Measurements from ENCODE around the gene PCDH15. TPM values are rescaled to one million over a fixed set of nuclear protein-coding genes. Genes with fewer than 3 reads are reported as not detected.

Gene PCDH15
- total RNA-seq, 1 experiment from 2014 or later = not detected

DNA sequence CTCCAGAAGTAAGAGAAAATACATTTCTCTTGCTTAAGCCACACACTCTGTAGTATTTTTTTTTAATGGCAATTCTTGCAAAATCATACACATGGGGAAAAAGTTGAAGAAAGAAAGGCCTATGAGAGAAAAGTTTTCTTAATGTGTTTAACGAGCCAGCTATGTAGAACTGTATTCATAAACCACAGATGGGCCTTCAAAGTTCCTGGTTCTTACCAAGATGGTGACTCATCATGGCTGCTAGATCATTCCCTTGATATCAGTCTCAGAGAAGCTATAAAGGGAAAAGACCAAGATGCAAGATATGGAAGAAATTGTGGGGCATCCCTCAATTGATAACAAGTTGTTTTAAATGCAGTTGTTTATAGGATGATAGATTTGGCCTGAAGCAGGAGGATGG is 1035.7 kb downstream of the PCDH15 start:
- Mint-ChIP-seq H3K27ac (ENCODE audit: unreplicated experiment) (no peak overlapping the region), H3K27me3 (ENCODE audit: unreplicated experiment) (no peaks in the 10 kb centered on the region), H3K36me3 (ENCODE audit: insufficient read depth, unreplicated experiment) (no peaks in the 10 kb centered on the region), H3K9me3 (ENCODE audit: low read depth, unreplicated experiment) (peaks cover 5% of the 10 kb centered on the region), H3K4me3 (ENCODE audit: low read depth, unreplicated experiment) (no peak overlapping the region), H3K4me1 (ENCODE audit: low read depth, unreplicated experiment) (no peaks in the 10 kb centered on the region)
- intact Hi-C loops (cut with micrococcal nuclease; ENCODE audit: unreplicated experiment) = no loop called here
- no TSS peak for BruUV-seq (replicated peaks)
- CTCF ChIA-PET = no interaction called here
- TF ChIP-seq, protein P1, sequence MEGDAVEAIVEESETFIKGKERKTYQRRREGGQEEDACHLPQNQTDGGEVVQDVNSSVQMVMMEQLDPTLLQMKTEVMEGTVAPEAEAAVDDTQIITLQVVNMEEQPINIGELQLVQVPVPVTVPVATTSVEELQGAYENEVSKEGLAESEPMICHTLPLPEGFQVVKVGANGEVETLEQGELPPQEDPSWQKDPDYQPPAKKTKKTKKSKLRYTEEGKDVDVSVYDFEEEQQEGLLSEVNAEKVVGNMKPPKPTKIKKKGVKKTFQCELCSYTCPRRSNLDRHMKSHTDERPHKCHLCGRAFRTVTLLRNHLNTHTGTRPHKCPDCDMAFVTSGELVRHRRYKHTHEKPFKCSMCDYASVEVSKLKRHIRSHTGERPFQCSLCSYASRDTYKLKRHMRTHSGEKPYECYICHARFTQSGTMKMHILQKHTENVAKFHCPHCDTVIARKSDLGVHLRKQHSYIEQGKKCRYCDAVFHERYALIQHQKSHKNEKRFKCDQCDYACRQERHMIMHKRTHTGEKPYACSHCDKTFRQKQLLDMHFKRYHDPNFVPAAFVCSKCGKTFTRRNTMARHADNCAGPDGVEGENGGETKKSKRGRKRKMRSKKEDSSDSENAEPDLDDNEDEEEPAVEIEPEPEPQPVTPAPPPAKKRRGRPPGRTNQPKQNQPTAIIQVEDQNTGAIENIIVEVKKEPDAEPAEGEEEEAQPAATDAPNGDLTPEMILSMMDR (IDR thresholded peaks at IDR 0.05; ENCODE audit: unreplicated experiment) = no peak
- DNase-seq = no peak

DNA sequence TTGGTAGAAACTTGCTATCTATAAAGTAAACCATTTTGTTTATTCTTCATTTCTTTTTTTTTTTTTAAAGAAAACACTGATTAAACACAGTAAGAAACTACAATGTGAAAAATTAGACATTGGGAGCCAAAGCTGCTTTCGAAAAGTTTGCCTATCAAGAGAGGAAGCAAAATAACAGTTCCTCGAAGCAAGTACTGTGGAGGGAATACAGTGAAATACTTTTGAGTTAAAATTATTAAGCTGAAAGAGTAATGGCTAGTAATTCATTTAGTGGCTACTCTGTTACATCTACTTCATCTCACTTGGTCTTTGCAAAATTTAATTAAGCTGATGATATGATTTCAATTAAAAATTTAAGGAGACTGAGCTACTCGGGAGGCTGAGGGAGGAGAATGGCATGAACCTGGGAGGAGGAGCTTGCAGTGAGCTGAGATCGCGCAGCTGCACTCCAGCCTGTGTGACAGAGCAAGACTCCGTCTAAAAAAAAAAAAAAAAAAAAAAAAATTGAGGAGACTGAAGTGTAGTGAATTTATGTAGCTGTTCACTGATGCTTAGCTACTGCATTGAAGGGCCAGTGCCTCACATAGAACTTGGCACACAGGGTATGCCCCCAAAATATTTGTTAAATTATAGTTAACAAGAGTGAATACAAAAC is 1046.3 kb downstream of the PCDH15 start:
- no TSS peak for BruUV-seq (replicated peaks)

More for the DNA sequence above, 1046.3 kb downstream of the PCDH15 start:
- intact Hi-C loops (cut with micrococcal nuclease; ENCODE audit: unreplicated experiment) = no loop called here
- DNase-seq = peak; percentile 1
- no peaks in the 10 kb centered on the region for H3K9me3 Mint-ChIP-seq (ENCODE audit: low read depth, unreplicated experiment)
- TF ChIP-seq, protein P1 (IDR thresholded peaks at IDR 0.05; ENCODE audit: unreplicated experiment) = no peak
- CTCF ChIA-PET = interaction anchor here (0.6 kb wide), 3 partner anchors 357 to 750 kb away, joined by 3 to 13 read pairs (median 6); no protein-coding TSS in a partner anchor
- H3K4me1 Mint-ChIP-seq (ENCODE audit: low read depth, unreplicated experiment) = no peaks in the 10 kb centered on the region
- no peak overlapping the region for H3K4me3 Mint-ChIP-seq (ENCODE audit: low read depth, unreplicated experiment)
- no peaks in the 10 kb centered on the region for H3K36me3 Mint-ChIP-seq (ENCODE audit: insufficient read depth, unreplicated experiment)
- H3K27ac Mint-ChIP-seq (ENCODE audit: unreplicated experiment) = no peak overlapping the region
- no peaks in the 10 kb centered on the region for H3K27me3 Mint-ChIP-seq (ENCODE audit: unreplicated experiment)

Small RNA genes within 50 kb of the gene (microRNA-seq; reads per million reads assigned to microRNA genes)
- not detected for gene MIR548F1

Measured in Calu3 (cell line).